HG03025 (cell line): ENCODE results near the gene LMOD1.
"Not testable (repeated sequence)": the region's sequence is repeated elsewhere in the genome, so short reads cannot be mapped to it uniquely, and the experiment has no call there.

ENCODE experiments used
- ATAC-seq: cut with Tn5 transposase; IDR thresholded peaks from one replicate; pipeline ENCODE4 v1.9.1; 2021; ENCODE audit warnings: mild to moderate bottlenecking, moderate library complexity; ENCODE audit not compliant: unreplicated experiment, low FRiP score

LMOD1 gene

GRCh38 chr1:201946224-201946908, at the start of gene LMOD1:
TSS of gene LMOD1 (minus strand) at chr1:201946548. CDS start at chr1:201946340, 208 bp downstream.
- no peak for ATAC-seq

- no peak for ATAC-seq
Observed at GRCh38 chr1:201990427-201990826, 44.1 kb upstream of the LMOD1 start.

- ATAC-seq: no peak
Observed at GRCh38 chr1:201989354-201990128, 43.2 kb upstream of the LMOD1 start.

- no peak for ATAC-seq
Observed at GRCh38 chr1:201988601-201989000, 42.3 kb upstream of the LMOD1 start.

- no peak for ATAC-seq
Observed at GRCh38 chr1:201985355-201985754, 39.0 kb upstream of the LMOD1 start.

GRCh38 chr1:201984446-201984845, 38.1 kb upstream of the LMOD1 start:
- ATAC-seq: no peak

- ATAC-seq: no peak
Observed at GRCh38 chr1:201983380-201983805, 37.0 kb upstream of the LMOD1 start.

- peak; percentile 59 for ATAC-seq
Observed at GRCh38 chr1:201982623-201983379, 36.5 kb upstream of the LMOD1 start, which contains the start of gene RNPEP. TSS of gene RNPEP (plus strand) at chr1:201982648. CDS start at chr1:201982667, 19 bp downstream.

GRCh38 chr1:201982082-201982622, 35.8 kb upstream of the LMOD1 start:
- ATAC-seq: no peak

GRCh38 chr1:201970334-201971159, 24.2 kb upstream of the LMOD1 start:
- no peak for ATAC-seq

- ATAC-seq: no peak
Observed at GRCh38 chr1:201968202-201968925, 22.0 kb upstream of the LMOD1 start.

GRCh38 chr1:201966171-201966570, 19.8 kb upstream of the LMOD1 start:
- no peak for ATAC-seq

GRCh38 chr1:201964261-201964660, 17.9 kb upstream of the LMOD1 start:
- ATAC-seq: no peak

- ATAC-seq: not testable (repeated sequence)
Observed at GRCh38 chr1:201962382-201962781, 16.0 kb upstream of the LMOD1 start.

GRCh38 chr1:201958348-201958747, 12.0 kb upstream of the LMOD1 start:
- ATAC-seq: no peak

GRCh38 chr1:201955729-201956143, 9.4 kb upstream of the LMOD1 start:
- no peak for ATAC-seq

- ATAC-seq: peak; percentile 99
Observed at GRCh38 chr1:201955009-201955728, 8.8 kb upstream of the LMOD1 start, which contains the start of gene TIMM17A. TSS of gene TIMM17A (plus strand) at chr1:201955503. CDS start at chr1:201955527, 24 bp downstream.

GRCh38 chr1:201954263-201955008, 8.1 kb upstream of the LMOD1 start:
- ATAC-seq: no peak
